Gastrocnemius medialis (tissue), 4 donors: Measurements from ENCODE around the gene GABPB2.
A peak's percentile ranks its signal among the peaks of the same experiment; 100 is the strongest.

ENCODE experiments used
- CTCF ChIP-seq, 5 experiments: fragments of 450-650 bp in 3 of 5; fragments of 200-600 bp in 2 of 5; sonication (generic) in 2 of 5; IDR thresholded peaks in 4 of 5; conservative IDR thresholded peaks in 1 of 5; 1 replicate in 4 of 5; 2 replicates in 1 of 5; pipeline ENCODE4 v1.5.1; 2016 to 2019; ENCODE audit warnings: antibody characterized with exemption in 5 of 5, mild to moderate bottlenecking in 3 of 5, moderate library complexity in 3 of 5
- POLR2A ChIP-seq, 2 donors: fragments of 450-650 bp; IDR thresholded peaks; one replicate each; pipeline ENCODE4 v1.6.1; 2017; ENCODE audit warnings: antibody characterized with exemption in 2 of 2, mild to moderate bottlenecking in 2 of 2, moderate library complexity in 2 of 2

- TF ChIP-seq CTCF (IDR thresholded peaks at IDR 0.05 in 4 of 5, conservative IDR thresholded peaks at IDR 0.05 in 1 of 5) = no peak
- TF ChIP-seq POLR2A (IDR thresholded peaks at IDR 0.05) = peak; percentile 9 to 16
Measured at GRCh38 chr1:151060007-151060656, 10.4 kb upstream of the GABPB2 start, which contains the start of gene MLLT11.
